ENCODE results near the gene ADH6. TPM values are rescaled to one million over a fixed set of nuclear protein-coding genes. Genes with fewer than 3 reads are reported as not detected.
"Not testable (repeated sequence)": the region's sequence is repeated elsewhere in the genome, so short reads cannot be mapped to it uniquely, and the experiment has no call there.

The ADH6 gene
- total RNA-seq (2014; rRNA removed), result not detected in 2 replicates
- polyA plus RNA-seq (2012), result not detected

GRCh38 chr4:99219072-99219471, at the start of gene ADH6:
TSS of gene ADH6 (minus strand) at chr4:99219246. CDS start at chr4:99219152, 94 bp downstream.
- DNase-seq (ENCODE audit: low read depth), result no peak

DNA sequence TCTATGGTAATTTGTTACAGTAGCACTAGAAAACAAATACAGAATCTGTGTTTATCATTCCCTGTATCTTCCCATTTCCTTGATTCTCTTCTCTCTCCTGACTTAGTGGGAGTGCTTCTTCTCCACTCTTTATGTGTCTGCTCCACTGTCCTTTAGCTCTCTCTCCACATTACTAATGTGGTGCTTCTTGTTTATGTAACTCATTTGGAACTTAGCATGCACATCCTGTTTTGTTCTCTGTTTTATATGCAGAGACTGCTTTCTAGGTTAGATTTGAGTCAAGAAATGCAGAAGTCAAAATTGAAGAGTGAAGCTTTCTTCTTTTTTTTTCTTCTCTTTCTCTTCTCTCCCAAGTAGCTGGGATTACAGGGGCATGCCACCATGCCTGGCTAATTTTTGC, 45.9 kb upstream of the ADH6 start:
- no peak for DNase-seq (ENCODE audit: low read depth)

- no peak for DNase-seq (ENCODE audit: low read depth)
Observed at GRCh38 chr4:99252746-99253145, 33.7 kb upstream of the ADH6 start.

GRCh38 chr4:99248714-99249113, 29.7 kb upstream of the ADH6 start:
- no peak for DNase-seq (ENCODE audit: low read depth)

DNA sequence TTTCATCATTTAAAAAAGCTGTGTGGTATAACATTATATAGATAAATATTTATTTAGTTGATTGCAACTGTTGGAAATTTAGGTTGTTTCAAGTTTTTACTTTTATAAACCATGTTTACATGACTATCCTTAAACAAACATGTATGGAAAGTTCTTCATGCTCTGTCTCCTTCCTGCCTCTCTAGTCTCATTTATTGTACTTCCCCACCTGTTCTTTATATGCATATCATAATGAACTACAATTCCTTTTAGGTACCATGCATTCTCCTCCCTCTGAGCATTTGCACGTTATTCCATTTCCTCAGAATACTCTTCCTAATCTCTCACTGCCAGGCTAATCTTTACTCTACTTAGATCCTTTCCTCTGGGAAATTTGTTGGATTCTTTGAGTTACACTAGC, 16.9 kb upstream of the ADH6 start:
- no peak for DNase-seq (ENCODE audit: low read depth)

- DNase-seq (ENCODE audit: low read depth), result no peak
Observed at GRCh38 chr4:99234331-99235010, 15.4 kb upstream of the ADH6 start.

- DNase-seq (ENCODE audit: low read depth), result not testable (repeated sequence)
Observed at GRCh38 chr4:99233397-99233796, 14.4 kb upstream of the ADH6 start.

GRCh38 chr4:99228706-99229105, 9.7 kb upstream of the ADH6 start:
- not testable (repeated sequence) for DNase-seq (ENCODE audit: low read depth)

GRCh38 chr4:99227646-99228045, 8.6 kb upstream of the ADH6 start:
- not testable (repeated sequence) for DNase-seq (ENCODE audit: low read depth)

- DNase-seq (ENCODE audit: low read depth), result no peak
Observed at GRCh38 chr4:99221980-99222379, 2.9 kb upstream of the ADH6 start.

DNA sequence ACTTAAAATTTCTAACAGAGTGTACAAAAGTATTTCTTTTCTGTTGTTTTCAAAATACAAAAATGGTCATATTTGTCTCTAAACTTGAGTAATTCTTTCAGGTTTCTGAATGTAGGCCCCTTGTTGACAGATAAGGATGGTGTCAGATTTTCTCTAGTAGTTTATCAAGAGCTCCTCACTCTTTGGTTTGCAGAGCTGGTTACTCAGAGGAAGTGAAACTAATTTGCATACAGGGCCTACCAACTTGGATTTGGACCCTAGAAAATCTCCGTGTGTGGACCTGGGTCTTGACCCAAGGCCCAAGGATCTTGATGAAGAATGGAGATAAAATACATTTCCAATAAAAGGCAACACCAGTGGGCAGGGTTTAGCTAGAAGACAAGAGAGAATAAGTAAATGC, 433 bp upstream of the ADH6 start:
- DNase-seq (ENCODE audit: low read depth), result no peak

- DNase-seq (ENCODE audit: low read depth), result no peak
Observed at GRCh38 chr4:99215521-99215920, 3.5 kb downstream of the ADH6 start.

DNA sequence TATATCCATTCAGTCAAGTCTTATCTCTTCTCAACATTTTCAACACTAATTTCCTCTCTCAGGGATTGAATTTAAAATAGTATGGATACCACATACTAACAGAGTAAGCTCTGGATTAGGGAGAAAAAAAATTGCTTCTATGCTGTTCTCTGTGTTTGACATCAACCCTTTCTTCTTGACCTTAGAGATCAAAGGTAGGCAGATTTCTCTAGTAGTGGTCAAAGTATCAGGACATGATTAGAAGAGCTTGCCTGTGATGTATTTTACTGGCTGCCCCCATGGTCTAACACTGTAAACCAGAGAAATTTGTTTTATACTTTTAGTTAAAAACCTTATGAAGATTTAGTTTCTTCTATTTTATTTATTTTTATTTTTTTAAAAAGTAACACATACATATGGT, 8.3 kb downstream of the ADH6 start:
- DNase-seq (ENCODE audit: low read depth), result no peak

DNA sequence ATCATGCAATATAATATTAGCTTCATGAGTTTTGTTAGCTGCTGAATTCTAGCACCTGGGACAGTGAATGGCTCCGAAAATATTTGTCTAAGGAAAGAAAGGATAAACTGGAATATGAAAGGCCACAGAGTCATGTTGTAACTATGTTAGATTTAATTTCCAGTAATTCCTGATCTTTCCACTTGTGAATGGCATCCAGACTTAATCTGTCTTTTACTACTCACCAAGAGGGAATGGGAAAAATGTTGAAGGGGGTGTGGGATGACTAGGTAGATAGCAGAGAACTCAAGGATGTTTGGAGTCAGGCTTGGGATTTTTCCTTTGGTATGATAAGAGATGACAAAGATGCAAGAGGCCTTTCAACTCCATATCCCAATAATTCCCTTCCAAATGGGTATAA, 9.4 kb downstream of the ADH6 start:
- peak; percentile 5 for DNase-seq (ENCODE audit: low read depth)

GRCh38 chr4:99208719-99209075, 10.3 kb downstream of the ADH6 start:
- DNase-seq (ENCODE audit: low read depth), result no peak

DNA sequence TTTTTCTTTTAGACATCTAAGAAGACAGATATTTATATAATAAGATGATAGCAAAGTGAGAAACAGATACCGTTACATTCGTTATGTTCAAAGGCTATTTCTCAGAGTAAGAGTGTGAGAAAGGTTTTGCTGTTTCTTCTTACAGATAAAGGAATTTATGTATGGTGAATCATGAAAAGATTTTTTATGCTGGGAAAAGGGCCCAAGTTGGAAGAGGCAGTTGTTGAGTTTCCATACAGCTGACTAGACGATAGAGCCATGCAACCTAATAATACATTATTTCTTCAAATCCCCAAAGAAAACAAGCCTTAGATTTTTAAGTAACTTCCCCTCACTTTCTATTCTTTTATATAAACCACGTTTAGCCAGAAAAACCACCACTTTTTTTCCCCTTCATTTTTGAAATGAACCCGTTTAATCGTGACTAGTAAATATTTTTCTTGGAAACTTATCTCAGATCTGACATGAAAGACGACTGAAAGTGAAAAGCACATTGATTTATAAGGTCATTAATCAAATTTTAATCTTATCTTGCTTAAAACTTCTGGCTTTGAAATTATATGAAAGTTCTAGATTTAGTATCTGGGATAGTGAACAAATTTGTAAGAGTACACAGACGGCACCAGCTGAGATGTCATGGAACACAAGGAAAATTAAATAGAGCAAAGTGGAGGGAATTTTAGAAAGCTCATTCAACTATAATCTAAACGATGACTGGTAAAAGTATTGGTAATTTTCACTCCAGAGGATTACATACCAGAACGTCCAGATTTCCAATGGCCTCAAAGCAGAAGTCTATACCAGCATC, 10.9 kb downstream of the ADH6 start:
- DNase-seq (ENCODE audit: low read depth), result no peak

- no peak for DNase-seq (ENCODE audit: low read depth)
Observed at GRCh38 chr4:99207069-99207743, 11.8 kb downstream of the ADH6 start.

DNA sequence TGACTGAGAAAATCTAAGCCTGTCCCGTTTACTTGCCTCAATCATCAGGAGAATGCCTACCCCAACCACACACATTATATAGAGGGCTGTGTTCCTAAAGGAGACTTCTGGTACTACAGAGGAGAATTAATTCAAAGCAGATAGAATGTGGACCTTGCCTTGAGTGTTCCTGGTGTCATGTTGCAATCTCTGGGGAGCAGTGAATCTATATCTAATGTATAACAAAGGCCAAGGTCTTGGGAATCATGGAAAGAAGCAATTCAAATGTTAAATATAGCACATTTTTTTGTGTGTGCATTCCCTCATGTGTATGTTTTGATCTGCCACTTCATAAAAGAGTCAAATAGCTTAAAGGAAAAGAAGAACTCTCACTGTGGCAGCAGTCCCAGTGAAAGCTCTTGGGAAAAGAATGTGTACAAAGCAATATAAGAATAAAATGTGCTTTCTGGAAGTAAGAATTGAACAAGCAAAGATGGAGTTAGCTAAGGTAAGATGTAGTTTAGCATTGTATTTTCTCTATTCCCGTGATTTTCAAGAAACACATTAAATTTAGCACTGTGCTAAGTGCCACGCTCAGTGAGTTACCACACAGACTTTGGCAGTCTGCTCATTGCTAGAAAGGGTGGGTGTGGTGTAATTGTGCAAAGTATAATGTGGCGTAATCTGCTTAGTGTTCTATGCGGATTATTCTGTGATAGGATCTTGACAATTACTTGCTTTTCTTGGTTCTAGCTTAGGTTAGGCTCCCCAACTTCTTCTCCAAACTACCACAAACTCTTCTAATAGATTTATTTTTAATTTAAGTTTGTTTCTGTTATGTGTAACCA, 13.7 kb downstream of the ADH6 start:
- no peak for DNase-seq (ENCODE audit: low read depth)

GRCh38 chr4:99202536-99202935, 16.5 kb downstream of the ADH6 start:
- DNase-seq (ENCODE audit: low read depth), result no peak

- DNase-seq (ENCODE audit: low read depth), result no peak
Observed at GRCh38 chr4:99202094-99202493, 17.0 kb downstream of the ADH6 start.

DNA sequence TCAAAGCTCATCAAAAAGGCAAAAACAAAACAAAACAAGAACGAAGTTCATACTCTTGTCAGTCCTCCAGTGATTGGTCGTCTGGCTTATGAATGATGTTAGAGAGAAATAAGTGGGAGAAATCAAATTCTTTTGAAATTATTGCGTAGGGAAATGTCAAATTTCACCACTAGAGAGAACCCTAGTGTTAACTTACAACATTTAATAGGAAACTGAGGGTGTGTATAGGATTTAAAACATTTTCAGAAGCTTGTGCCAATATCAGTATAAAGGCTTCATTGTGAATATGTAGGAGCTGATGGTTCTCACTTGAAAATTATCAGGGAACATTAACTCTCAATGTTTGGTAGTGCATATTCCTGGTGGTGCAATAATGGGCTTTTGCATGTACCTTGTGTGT, 17.4 kb downstream of the ADH6 start:
- no peak for DNase-seq (ENCODE audit: low read depth)

DNA sequence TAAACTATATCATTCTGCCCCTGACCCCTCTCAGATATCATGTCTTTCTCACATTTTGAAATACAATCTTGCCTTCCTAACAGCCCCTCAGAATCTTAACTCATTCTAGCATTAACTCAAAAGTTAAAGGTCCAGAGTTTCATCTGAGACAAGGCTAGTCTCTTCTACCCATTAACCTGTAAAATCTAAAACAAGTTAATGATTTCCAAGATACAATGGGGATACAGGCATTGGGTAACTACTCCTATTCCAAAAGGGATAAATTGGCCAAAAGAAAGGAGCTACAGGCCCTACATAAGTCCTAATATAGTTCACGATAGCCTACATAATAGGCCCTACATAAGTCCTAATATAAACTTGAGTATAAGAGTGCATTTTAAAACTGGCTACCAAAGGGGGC, 18.9 kb downstream of the ADH6 start:
- DNase-seq (ENCODE audit: low read depth), result no peak

All from LHCN-M2 (cell line).